ENCODE results near the gene PPP1R13B. TPM values are rescaled to one million over a fixed set of nuclear protein-coding genes. Genes with fewer than 3 reads are reported as not detected.

PPP1R13B gene
- total RNA-seq, 1 donor from 2014 or later = 16.2 TPM

DNA sequence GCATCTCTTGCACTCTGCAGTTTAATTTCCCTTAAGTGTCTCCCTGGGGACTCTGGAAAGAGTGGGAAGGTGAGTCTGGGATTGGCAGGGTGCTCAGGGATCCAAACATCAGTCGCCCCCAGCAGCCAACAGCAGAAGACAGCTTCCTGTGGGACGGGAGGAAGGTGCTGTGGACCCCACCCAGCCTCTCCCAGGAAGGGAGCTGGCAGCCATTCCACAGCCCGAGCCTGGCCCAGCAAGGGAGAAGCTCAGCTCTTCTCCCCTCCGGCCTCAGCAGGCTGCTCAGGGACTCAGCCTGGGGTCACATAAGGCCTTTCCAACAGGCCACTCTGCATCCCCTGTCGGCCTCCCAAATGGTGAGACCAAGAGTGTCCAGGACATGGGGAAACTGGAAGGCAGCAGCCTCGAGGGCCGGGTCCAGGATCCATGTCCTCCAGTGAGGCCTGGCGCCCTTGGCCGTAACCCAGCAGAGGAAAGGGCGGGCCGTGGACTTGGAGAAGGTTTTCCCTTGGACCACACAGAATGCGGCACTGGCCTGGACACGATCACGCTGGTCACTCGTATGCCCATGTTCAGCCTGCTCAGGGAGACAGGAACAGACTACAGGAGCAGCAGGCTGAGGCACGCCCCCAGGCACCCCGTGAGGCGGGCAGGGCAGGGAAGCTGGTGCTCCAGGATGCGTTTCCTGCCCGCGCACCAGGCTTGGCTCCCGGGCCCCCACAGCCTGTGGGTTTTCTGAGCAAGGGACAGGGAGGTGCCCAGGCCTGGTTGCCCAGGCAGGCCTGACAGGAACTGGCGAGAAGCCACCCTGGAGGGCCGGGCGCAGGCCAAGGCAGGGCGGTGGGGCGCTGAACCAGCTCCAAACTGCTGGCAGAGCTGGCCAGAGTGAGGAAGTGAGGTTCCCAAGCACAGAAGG is 135.6 kb downstream of the PPP1R13B start:
- Mint-ChIP-seq H3K4me1 (peaks cover 18% of the 10 kb centered on the region), H3K36me3 (ENCODE audit: low read depth) (peaks cover 25% of the 10 kb centered on the region), H3K4me3 (no peak overlapping the region), H3K9me3 (no peaks in the 10 kb centered on the region), H3K27me3 (no peaks in the 10 kb centered on the region), H3K27ac (no peak overlapping the region)
- DNase-seq = no peak
- no peak for TF ChIP-seq CTCF (IDR thresholded peaks at IDR 0.05)
- no peak for ATAC-seq (ENCODE audit: low read depth)
- ChIA-PET POLR2A (no interaction called here), CTCF (no interaction called here)
- intact Hi-C loops (cut with micrococcal nuclease) = loop anchor here (10.0 kb wide), 1 partner anchor 377 kb away; the partner anchor contains the start of gene EIF5

GRCh38 chr14:103710771-103711377 is 136.5 kb downstream of the PPP1R13B start:
- DNase-seq (no peak), ATAC-seq (ENCODE audit: low read depth) (no peak)
- TF ChIP-seq CTCF (IDR thresholded peaks at IDR 0.05) = no peak
- POLR2A ChIA-PET = no interaction called here
- CTCF ChIA-PET = no interaction called here
- Mint-ChIP-seq H3K4me3 (no peak overlapping the region), H3K9me3 (no peaks in the 10 kb centered on the region), H3K36me3 (ENCODE audit: low read depth) (peaks cover 27% of the 10 kb centered on the region), H3K4me1 (peaks cover 14% of the 10 kb centered on the region), H3K27ac (no peak overlapping the region), H3K27me3 (no peaks in the 10 kb centered on the region)
- intact Hi-C loops (cut with micrococcal nuclease) = loop anchor here (10.0 kb wide), 1 partner anchor 376 kb away; the partner anchor contains the start of gene EIF5

GRCh38 chr14:103709814-103710213 is 137.6 kb downstream of the PPP1R13B start:
- Mint-ChIP-seq H3K27ac (no peak overlapping the region), H3K27me3 (no peaks in the 10 kb centered on the region)
- intact Hi-C loops (cut with micrococcal nuclease) = loop anchor here (10.0 kb wide), 1 partner anchor 375 kb away; the partner anchor contains the start of gene EIF5

DNA sequence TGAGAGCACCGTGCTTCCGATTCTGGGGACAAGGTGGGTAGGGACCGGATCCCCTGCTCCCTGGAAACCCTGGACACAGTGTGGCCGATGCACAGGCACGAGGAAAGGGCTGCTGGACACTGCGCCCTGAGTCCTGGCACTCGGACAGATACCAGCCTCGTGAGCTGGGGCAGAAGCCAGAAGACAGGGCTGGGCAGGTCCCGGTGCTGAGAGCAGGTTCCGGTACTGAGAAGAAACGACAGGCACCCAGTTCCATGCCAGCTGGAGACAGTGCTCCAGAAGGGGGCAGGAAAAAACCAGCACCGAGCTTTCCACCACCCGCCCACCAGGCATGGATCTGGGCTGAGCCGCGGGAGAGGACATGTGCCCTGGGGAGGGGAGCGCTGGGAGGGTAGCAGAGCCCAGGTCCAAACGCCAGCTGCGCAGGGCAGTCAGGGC is 138.6 kb downstream of the PPP1R13B start:
- CTCF ChIA-PET = no interaction called here
- Mint-ChIP-seq H3K36me3 (ENCODE audit: low read depth) (peaks cover 36% of the 10 kb centered on the region), H3K27ac (no peak overlapping the region), H3K4me3 (no peak overlapping the region), H3K4me1 (peaks cover 5% of the 10 kb centered on the region), H3K27me3 (no peaks in the 10 kb centered on the region), H3K9me3 (no peaks in the 10 kb centered on the region)
- POLR2A ChIA-PET = no interaction called here
- intact Hi-C loops (cut with micrococcal nuclease) = no loop called here
- ATAC-seq (ENCODE audit: low read depth) = no peak
- no peak for DNase-seq
- no peak for TF ChIP-seq CTCF (IDR thresholded peaks at IDR 0.05)

More at GRCh38 chr14:103709814-103710213, 137.6 kb downstream of the PPP1R13B start:
- peaks cover 29% of the 10 kb centered on the region for H3K36me3 Mint-ChIP-seq (ENCODE audit: low read depth)
- CTCF ChIA-PET = no interaction called here
- H3K9me3 Mint-ChIP-seq = no peaks in the 10 kb centered on the region
- no peak overlapping the region for H3K4me3 Mint-ChIP-seq
- peaks cover 11% of the 10 kb centered on the region for H3K4me1 Mint-ChIP-seq
- no peak for TF ChIP-seq CTCF (IDR thresholded peaks at IDR 0.05)
- POLR2A ChIA-PET = interaction anchor here (0.6 kb wide), 1 partner anchor 129 kb away, joined by 4 read pairs; no protein-coding TSS in a partner anchor
- DNase-seq (no peak), ATAC-seq (ENCODE audit: low read depth) (no peak)

Data from activated B cell treated with CpG ODN at 0.5 μM for 24 hours (primary cell).